HFF-Myc (cell line): ENCODE data around the gene ZBTB3.

Source experiments
- DNase-seq: peaks from one replicate; pipeline ENCODE4 v3.0.0-alpha.2; 2011; ENCODE audit warnings: low read depth; ENCODE audit errors: extremely low read depth
- H3K4me3 ChIP-seq: replicated peaks from 2 replicates; pipeline ENCODE4 v1.5.1; 2011; ENCODE audit warnings: low read depth, mild to moderate bottlenecking, control low read depth, low read length
- TF ChIP-seq, protein P1 (sequence below): IDR thresholded peaks from 2 replicates; pipeline ENCODE4 v1.5.1; 2012; ENCODE audit warnings: mild to moderate bottlenecking, low read depth, low read length, control low read depth; ENCODE audit errors: missing control alignments

Gene ZBTB3

DNA sequence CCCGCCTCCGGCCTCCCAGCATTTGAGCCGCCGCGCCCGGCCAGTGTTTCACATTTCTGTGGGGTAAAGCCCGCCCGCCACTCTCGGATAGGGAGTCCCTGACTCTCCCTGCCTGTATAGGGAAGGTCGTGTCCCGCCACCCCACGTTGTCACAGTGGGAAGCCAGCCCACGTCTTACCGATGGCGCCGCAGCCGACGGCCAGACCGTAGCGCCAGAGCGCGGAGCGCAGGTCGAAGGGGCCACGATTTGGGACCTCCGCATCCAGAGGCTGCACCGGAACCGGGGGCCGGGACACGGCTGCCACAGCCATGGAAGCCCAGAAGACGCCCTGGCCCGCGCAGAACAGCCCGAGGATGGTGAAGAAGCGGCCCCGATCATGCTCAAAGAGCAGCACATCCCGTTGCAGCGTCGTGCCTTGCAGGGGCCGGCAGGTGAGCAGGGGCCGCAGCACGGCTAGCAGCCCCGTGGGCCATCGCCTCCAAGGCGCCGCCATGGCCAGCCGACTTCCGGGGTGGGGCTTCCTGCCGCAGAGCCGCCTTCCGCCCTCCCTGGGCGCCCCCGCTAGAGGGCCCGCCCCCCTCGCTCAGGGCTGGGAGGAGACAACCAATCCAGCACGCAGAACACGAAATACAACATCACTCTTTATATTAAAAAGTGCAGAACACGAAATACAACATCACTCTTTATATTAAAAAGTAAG, 37.7 kb upstream of the ZBTB3 start, which contains the start of gene TMEM223:
TMEM223 (minus strand) TSS at position 506 of the 701 bp plus-strand sequence; CDS start at position 494, 12 bp downstream.
- H3K4me3 ChIP-seq = peak within 1 kb of the TSS; percentile 88
- DNase-seq = no peak
- TF ChIP-seq, protein P1, sequence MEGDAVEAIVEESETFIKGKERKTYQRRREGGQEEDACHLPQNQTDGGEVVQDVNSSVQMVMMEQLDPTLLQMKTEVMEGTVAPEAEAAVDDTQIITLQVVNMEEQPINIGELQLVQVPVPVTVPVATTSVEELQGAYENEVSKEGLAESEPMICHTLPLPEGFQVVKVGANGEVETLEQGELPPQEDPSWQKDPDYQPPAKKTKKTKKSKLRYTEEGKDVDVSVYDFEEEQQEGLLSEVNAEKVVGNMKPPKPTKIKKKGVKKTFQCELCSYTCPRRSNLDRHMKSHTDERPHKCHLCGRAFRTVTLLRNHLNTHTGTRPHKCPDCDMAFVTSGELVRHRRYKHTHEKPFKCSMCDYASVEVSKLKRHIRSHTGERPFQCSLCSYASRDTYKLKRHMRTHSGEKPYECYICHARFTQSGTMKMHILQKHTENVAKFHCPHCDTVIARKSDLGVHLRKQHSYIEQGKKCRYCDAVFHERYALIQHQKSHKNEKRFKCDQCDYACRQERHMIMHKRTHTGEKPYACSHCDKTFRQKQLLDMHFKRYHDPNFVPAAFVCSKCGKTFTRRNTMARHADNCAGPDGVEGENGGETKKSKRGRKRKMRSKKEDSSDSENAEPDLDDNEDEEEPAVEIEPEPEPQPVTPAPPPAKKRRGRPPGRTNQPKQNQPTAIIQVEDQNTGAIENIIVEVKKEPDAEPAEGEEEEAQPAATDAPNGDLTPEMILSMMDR = no peak

DNA sequence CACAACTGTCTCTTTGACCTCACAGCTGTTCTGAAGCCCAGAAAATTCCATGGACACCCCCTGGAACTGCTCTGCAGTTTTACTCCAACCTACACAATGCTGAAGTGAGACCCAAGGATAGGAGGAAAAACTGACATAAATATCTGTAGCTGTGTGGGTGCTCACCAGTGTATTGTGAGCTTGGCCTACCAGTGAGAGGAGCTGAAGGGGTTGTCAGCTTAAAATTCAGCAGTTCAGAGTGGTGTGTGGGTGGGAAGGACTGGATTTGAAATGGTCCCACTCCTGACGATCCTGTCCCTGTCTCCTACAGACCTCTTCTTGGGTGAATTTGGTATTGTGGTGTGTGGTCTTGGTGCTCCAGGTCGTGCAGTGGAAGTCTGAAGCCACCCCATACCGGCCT, 35.6 kb upstream of the ZBTB3 start:
- TF ChIP-seq, protein P1 = no peak
- DNase-seq = no peak
- H3K4me3 ChIP-seq = no peak overlapping the region

DNA sequence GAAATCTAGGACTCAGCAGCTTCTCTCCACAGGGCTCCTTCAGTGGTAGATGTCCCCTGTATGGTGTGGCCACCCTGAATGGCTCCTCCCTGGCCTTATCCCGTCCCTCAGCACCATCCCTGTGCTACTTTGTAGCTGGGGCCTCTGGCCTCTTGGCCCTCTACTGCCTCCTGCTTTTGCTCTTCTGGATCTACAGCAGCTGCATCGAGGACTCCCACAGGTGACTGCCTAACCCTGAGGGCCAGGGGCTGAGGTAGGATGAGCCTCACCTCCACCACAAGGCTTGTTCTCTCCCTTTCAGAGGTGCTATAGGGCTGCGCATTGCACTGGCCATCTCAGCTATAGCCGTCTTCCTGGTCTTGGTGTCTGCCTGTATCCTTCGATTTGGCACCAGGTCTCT, 35.0 kb upstream of the ZBTB3 start:
- no peak overlapping the region for H3K4me3 ChIP-seq
- TF ChIP-seq, protein P1 = no peak
- DNase-seq = no peak

DNA sequence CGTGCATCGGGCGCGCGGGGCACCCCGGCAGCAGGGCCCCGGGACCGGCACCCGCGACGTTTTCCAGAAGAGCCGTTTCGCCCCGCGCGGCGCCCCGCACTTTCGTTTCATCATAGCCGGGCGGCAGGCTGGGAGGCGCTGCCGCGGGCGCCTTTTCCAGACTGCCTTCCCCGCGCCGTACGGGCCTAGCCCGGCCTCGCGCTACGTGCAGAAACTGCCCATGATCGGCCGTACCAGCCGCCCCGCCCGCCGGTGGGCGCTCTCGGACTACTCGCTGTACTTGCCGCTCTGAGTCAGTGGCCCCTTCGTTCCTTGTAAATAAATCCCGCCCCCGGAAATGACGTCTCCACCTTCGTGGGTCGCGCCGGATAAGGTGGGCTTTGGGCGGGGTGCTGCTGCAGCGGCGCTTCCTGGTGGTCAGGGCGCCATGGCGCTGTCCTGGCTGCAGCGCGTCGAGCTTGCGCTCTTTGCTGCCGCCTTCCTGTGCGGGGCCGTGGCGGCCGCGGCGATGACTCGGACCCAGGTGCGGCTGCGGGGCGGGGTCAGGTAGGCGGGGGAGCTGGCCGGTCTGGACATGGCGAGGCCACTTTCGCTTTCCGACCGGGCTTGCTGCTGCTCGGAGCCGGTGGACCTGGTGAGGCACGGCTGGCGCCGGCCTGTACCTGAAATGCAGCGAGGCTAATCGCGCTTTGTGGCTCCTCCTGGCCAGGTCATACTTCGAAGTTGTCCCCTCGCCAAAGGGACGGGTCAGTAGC, 33.2 kb upstream of the ZBTB3 start, which contains the start of gene TMEM179B:
TMEM179B (plus strand) TSS at position 398 of the 755 bp plus-strand sequence; CDS start at position 428, 30 bp downstream.
- H3K4me3 ChIP-seq = peak within 1 kb of the TSS; percentile 84
- TF ChIP-seq, protein P1 = peak; percentile 72
- peak; percentile 94 for DNase-seq

GRCh38 chr11:62786318-62787004, 32.5 kb upstream of the ZBTB3 start:
- DNase-seq = no peak

DNA sequence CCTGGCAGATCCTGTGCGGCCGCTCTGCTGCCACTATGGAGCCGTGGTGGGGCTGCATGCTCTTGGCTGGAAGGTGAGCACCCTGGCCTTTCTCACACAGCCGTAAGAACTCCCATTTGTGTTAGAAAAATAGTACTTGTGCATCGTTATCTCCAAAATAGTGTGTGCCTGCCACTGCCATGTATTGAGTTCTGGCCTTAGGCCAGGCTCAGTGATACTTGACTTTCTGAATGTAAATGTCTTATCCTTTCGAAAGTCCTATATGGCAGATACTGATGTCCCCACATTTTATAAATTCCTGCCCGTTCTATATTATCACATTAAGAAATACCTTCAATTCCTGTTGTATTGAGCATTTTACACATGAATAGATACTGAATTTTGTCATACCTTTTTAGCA, 28.8 kb upstream of the ZBTB3 start:
- no peak overlapping the region for H3K4me3 ChIP-seq
- DNase-seq = no peak
- TF ChIP-seq, protein P1 = no peak

More at GRCh38 chr11:62786318-62787004, 32.5 kb upstream of the ZBTB3 start:
- TF ChIP-seq, protein P1 = peak; percentile 98
- peak overlapping the region; percentile 84 for H3K4me3 ChIP-seq
